ENCODE measurements around the gene CHL1. TPM values are rescaled to one million over a fixed set of nuclear protein-coding genes. Genes with fewer than 3 reads are reported as not detected.

CHL1 gene
- total RNA-seq, 1 donor: 3.6 TPM

GRCh38 chr3:260898-261297 lies 64.3 kb downstream of the CHL1 start:
- H3K9me3 ChIP-seq (ENCODE audit: low read depth, low read length): no peaks in the 10 kb centered on the region
- no peak overlapping the region for H3K4me3 ChIP-seq (ENCODE audit: insufficient read depth, low read length)
- DNase-seq (ENCODE audit: insufficient read length, low spot score, missing footprints): no peak

GRCh38 chr3:263393-263792 lies 66.8 kb downstream of the CHL1 start:
- Histone ChIP-seq H3K27ac (ENCODE audit: low read depth, low read length) (no peak overlapping the region), H3K79me2 (ENCODE audit: insufficient read depth, low read length) (no peaks in the 10 kb centered on the region), H3K36me3 (ENCODE audit: insufficient read depth, low read length) (no peaks in the 10 kb centered on the region), H4K20me1 (ENCODE audit: insufficient read depth, low read length) (no peaks in the 10 kb centered on the region), H3K4me1 (ENCODE audit: insufficient read depth, low read length) (no peaks in the 10 kb centered on the region), H2AFZ (ENCODE audit: low read length) (no peak overlapping the region), H3K27me3 (ENCODE audit: insufficient read depth, low read length) (no peaks in the 10 kb centered on the region), H3K9me3 (ENCODE audit: low read depth, low read length) (no peaks in the 10 kb centered on the region), H3K4me2 (ENCODE audit: insufficient read depth, low read length) (no peak overlapping the region), H3K4me3 (ENCODE audit: insufficient read depth, low read length) (no peak overlapping the region)
- no peak for DNase-seq (ENCODE audit: insufficient read length, low spot score, missing footprints)
- TF ChIP-seq, protein P1, sequence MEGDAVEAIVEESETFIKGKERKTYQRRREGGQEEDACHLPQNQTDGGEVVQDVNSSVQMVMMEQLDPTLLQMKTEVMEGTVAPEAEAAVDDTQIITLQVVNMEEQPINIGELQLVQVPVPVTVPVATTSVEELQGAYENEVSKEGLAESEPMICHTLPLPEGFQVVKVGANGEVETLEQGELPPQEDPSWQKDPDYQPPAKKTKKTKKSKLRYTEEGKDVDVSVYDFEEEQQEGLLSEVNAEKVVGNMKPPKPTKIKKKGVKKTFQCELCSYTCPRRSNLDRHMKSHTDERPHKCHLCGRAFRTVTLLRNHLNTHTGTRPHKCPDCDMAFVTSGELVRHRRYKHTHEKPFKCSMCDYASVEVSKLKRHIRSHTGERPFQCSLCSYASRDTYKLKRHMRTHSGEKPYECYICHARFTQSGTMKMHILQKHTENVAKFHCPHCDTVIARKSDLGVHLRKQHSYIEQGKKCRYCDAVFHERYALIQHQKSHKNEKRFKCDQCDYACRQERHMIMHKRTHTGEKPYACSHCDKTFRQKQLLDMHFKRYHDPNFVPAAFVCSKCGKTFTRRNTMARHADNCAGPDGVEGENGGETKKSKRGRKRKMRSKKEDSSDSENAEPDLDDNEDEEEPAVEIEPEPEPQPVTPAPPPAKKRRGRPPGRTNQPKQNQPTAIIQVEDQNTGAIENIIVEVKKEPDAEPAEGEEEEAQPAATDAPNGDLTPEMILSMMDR (IDR thresholded peaks at IDR 0.05; ENCODE audit: extremely low read depth, low read depth, low read length): no peak

More at GRCh38 chr3:260898-261297, 64.3 kb downstream of the CHL1 start:
- Histone ChIP-seq H2AFZ (ENCODE audit: low read length) (no peak overlapping the region), H3K4me1 (ENCODE audit: insufficient read depth, low read length) (no peaks in the 10 kb centered on the region), H3K79me2 (ENCODE audit: insufficient read depth, low read length) (no peaks in the 10 kb centered on the region), H4K20me1 (ENCODE audit: insufficient read depth, low read length) (no peaks in the 10 kb centered on the region), H3K27ac (ENCODE audit: low read depth, low read length) (no peak overlapping the region), H3K36me3 (ENCODE audit: insufficient read depth, low read length) (no peaks in the 10 kb centered on the region), H3K4me2 (ENCODE audit: insufficient read depth, low read length) (no peak overlapping the region), H3K27me3 (ENCODE audit: insufficient read depth, low read length) (no peaks in the 10 kb centered on the region)
- TF ChIP-seq, protein P1 (IDR thresholded peaks at IDR 0.05; ENCODE audit: extremely low read depth, low read depth, low read length): no peak

GRCh38 chr3:264394-265156 lies 68.0 kb downstream of the CHL1 start:
- H3K9me3 ChIP-seq (ENCODE audit: low read depth, low read length): no peaks in the 10 kb centered on the region
- H3K36me3 ChIP-seq (ENCODE audit: insufficient read depth, low read length): no peaks in the 10 kb centered on the region
- H3K4me3 ChIP-seq (ENCODE audit: insufficient read depth, low read length): no peak overlapping the region
- no peaks in the 10 kb centered on the region for H3K27me3 ChIP-seq (ENCODE audit: insufficient read depth, low read length)
- DNase-seq (ENCODE audit: insufficient read length, low spot score, missing footprints): no peak
- no peak overlapping the region for H3K27ac ChIP-seq (ENCODE audit: low read depth, low read length)
- no peaks in the 10 kb centered on the region for H4K20me1 ChIP-seq (ENCODE audit: insufficient read depth, low read length)
- no peaks in the 10 kb centered on the region for H3K79me2 ChIP-seq (ENCODE audit: insufficient read depth, low read length)
- TF ChIP-seq, protein P1 (IDR thresholded peaks at IDR 0.05; ENCODE audit: extremely low read depth, low read depth, low read length): no peak
- H3K4me2 ChIP-seq (ENCODE audit: insufficient read depth, low read length): peak overlapping the region; percentile 32
- no peaks in the 10 kb centered on the region for H3K4me1 ChIP-seq (ENCODE audit: insufficient read depth, low read length)
- H2AFZ ChIP-seq (ENCODE audit: low read length): no peak overlapping the region

DNA sequence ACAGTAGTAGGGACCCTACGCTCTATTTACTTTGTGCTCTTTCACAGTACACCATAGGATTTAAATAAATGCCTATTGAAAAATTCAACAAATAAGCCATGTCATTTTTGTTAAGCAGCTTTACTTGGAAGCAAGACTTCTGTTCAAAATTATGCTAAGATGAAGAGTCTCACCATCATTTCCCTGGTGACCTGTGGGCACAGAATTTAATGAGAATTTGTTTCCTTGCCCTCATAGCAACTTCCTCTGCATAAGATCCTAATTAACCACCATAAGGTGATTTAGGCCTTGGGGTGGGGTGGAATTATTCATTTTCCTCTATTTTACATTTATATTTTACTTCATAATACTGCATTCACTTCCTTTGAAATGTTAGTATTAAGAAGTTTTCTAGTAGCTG lies 70.5 kb downstream of the CHL1 start:
- TF ChIP-seq, protein P1 (IDR thresholded peaks at IDR 0.05; ENCODE audit: extremely low read depth, low read depth, low read length): no peak
- no peak for DNase-seq (ENCODE audit: insufficient read length, low spot score, missing footprints)
- H3K4me1 ChIP-seq (ENCODE audit: insufficient read depth, low read length): no peaks in the 10 kb centered on the region
- H3K79me2 ChIP-seq (ENCODE audit: insufficient read depth, low read length): no peaks in the 10 kb centered on the region
- H3K27me3 ChIP-seq (ENCODE audit: insufficient read depth, low read length): no peaks in the 10 kb centered on the region
- H3K4me2 ChIP-seq (ENCODE audit: insufficient read depth, low read length): no peak overlapping the region
- no peak overlapping the region for H3K4me3 ChIP-seq (ENCODE audit: insufficient read depth, low read length)
- H3K27ac ChIP-seq (ENCODE audit: low read depth, low read length): no peak overlapping the region
- no peaks in the 10 kb centered on the region for H4K20me1 ChIP-seq (ENCODE audit: insufficient read depth, low read length)
- no peaks in the 10 kb centered on the region for H3K9me3 ChIP-seq (ENCODE audit: low read depth, low read length)
- no peaks in the 10 kb centered on the region for H3K36me3 ChIP-seq (ENCODE audit: insufficient read depth, low read length)
- no peak overlapping the region for H2AFZ ChIP-seq (ENCODE audit: low read length)
